ENCODE data around the gene PIH1D2.
"Not testable (repeated sequence)": the region's sequence is repeated elsewhere in the genome, so short reads cannot be mapped to it uniquely, and the experiment has no call there.

The PIH1D2 gene

DNA sequence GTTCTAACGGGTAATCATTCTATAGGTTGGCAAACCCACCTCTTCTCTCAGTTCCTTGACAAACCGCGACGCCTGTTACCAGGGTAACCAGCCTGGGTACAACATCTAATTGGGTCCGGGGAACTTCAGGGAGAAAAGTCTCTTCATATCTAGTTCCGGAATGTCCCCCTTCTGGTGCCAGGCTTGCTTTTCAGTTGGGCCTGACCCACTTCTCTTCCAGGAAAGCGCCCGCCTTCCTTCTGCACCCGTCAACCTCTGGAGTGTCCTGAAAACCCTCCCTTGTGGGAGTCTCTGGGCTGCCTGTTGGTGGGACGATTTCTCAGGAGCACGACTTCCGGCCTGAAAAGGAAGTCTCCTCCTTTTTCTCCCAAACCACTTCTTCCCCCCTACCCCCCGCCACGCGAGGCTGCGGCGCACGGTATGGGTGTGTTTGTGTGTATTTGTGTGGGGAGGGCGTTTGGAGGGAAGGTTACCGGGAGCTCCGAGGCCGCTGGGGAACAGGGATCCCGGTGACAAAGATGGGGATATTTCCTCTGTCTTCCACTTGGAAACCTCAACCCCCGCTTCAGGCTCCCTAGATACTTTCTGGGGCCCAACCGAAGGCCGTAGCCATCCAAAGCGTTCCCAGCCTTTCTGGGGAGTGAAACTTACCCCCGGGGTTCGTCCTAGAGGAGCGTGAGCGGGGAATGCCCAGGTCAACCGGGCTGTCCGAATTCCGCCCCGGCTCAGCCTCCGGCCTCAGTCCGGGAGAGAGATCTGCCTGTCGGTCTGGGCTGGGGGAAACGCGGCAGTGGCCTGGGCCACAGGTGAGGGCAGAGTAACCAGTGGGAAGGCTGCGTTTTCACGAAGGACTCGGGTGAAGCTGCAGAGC is at the start of gene PIH1D2, which contains the start of gene NKAPD1:
Gene PIH1D2, minus strand, starts transcription at position 77 of the 871 bp plus-strand sequence. CDS start 843 bp downstream, outside the sequence.
Gene NKAPD1, plus strand, starts transcription at position 359 of the 871 bp plus-strand sequence. CDS start 1,276 bp downstream, outside the sequence.
- DNase-seq: peak; percentile 87

DNA sequence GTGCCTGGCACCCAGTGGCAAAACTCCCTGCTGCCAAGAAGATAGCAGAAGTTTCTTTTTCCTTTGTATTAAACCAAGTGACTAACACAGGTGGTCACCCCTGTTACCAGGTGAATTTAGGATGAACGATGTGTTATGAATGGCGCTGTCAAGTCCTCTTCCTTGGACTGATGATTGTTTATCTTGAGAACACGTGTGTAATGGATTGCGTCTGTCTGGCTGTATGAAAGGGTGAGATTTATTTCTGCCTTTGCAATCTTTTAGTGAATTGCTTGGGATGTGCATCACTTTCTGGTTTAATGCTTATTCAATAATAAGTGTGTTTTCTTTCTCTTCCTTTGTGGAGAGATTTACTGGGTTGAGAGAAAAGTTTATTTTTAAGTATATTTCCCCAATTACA is 49.3 kb upstream of the PIH1D2 start:
- no peak for DNase-seq

GRCh38 chr11:112121981-112122615 is 48.3 kb upstream of the PIH1D2 start:
- no peak for DNase-seq

DNA sequence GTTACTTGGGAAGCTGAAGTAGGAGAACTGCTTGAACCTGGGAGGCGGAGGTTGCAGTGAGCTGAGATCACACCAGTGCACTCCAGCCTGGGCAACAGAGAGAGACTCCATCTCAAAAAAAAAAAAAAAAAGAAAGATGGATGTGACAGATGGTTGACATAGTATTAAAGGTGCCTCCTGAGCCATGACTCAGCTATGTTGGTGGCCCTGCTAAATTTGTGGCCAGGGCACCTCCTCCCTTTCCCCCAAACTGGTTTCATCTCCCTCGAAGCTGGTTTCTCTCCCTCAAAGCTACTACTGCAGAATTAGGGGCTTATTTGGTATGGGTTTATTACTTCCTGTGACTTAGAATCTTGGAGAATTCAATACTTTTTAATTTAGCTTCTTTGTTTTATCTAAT is 44.4 kb upstream of the PIH1D2 start:
- no peak for DNase-seq

DNA sequence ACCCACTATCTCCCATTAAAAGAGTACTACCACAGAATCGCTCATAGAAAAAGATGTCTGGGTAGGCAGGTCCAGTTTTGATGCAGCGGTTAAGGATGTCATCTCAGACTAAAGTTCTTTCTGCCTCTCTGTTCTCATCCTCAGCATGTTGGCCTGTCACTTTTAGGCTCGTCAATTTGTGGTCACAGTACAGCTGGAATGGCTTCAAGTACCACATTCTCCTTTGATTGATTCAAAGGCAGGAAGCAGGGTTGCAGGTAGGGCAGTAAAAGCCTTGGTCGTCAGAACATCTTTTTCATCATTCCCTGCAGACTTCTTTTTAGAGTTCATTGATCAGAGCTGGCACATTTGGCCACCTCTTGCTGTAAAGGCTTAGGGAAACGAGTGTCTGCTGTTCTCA is 41.6 kb upstream of the PIH1D2 start:
- DNase-seq: no peak

DNA sequence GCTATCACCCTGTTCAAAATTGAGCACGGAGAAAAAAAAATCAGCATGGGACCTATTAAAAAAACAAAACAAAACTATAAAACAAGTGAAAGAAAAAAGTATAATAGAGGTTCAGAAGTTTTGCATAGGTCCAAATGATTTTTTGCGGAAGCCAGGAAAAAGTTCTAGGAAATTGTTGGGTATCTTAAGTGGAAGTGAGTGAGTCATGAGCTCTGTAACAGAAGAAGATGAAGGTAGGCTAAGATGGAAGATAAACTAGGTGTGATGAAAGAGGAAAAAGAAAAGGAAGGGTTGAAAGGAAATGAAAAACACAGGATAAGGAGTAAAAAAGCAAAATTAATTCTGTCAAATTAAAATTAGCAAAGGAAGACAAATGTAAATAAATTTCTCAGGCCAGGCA is 40.6 kb upstream of the PIH1D2 start:
- no peak for DNase-seq

GRCh38 chr11:112113539-112114457 is 40.0 kb upstream of the PIH1D2 start:
- DNase-seq: no peak

DNA sequence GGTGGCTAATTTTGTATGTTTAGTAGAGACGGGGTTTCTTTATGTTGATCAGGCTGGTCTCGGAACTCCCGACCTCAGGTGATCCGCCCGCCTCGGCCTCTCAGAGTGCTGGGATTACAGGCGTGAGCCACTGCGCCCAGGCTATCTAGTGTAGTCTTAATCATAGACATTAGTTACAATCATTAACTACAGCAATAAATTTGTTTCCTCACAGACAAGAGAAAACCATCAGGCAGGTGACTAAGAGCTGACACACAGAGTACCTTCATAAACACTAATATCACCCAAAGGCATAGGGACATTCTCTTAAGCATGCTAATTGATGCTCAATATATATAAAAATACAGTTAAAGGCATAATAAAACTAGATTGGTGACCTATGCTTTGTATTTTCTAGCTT is 32.3 kb upstream of the PIH1D2 start:
- no peak for DNase-seq

DNA sequence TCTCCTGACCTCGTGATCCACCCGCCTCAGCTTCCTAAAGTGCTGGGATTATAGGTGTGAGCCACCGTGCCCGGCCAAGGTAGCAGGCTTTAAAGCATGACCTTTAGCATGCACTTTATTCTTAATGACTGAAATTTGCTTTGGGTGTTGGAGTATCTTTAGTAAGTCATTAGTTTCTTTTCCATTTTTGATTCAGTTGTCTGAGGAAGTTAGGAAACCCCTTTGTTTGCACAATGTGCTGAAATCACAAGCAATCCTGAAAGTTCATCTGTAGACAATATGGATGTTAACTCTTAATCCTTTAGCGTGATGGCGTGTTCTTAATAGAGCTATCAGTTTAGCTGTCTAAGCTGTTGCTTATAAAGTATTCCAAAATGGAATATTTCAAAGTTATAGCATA is 29.6 kb upstream of the PIH1D2 start:
- DNase-seq: no peak

DNA sequence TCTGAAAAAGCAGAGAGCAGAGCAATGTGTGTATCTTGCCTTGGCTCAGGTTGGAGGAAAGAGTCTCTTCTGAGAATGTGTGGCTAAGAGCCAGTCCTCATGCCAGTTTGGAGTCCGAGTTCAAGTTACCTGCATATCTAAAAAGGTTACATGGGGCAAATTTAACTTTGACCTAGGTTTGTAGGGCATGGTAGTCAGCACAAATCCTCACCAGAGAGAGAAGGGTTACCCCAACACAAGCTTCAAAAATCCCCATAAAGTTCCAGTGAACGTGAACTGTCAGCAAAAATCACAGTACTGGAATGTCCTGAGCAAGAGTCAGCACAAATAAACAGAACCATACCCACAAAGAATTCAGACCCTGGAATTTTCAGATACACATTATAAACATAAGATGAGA is 26.6 kb upstream of the PIH1D2 start:
- DNase-seq: no peak

DNA sequence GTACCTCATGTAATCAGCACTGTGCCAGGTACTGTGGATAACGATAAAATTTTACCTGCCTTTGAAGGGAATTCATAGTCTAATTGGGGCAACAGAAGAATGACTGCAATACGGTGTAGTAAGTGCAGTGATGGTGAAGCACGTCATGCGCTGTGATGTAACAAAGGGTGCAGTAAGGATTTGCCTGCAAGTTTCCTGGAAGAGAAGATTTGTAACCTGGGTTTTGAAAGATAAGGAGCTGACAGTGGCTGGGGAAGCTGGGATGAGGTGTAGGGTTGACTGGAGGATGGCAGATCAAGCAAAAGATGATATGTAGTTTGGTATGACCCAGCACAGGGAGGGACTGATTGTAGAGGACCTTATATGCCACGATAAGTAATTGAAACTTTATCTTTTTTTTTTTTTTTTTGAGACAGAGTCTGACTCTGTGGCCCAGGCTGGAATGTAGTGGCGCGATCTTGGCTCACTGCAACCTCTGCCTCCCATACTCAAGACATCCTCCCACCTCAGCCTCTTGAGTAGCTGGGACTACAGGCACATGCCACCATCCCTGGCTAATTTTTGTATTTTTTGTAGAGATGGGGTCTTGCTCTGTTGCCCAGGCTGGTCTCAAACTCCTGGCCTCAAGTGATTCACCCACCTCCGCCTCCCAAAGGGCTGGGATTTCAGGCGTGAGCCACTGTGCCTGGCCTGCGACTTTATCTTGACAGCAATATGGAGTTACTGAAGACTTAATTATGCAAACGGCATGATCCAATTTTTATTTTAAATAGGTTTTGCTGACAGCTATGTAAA is 24.1 kb upstream of the PIH1D2 start:
- no peak for DNase-seq

DNA sequence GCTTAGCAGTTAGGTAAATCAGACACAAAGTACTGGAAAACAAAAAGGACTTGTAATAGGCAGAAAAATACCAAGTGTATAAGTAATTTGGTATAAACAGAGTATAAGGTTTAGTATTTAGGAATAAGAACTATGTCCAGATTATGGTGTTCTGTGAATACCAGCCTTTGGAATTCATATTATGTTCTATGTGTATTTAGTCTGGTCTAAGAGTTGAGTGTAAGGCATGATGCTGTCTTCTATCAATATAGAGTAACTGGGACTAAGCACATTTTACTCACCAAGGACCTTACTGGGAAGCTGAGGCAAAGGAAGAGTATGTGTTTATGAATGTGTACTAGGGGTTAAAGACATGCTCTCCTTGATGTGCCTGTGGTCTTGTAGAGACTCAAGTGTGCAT is 22.4 kb upstream of the PIH1D2 start:
- DNase-seq: no peak

DNA sequence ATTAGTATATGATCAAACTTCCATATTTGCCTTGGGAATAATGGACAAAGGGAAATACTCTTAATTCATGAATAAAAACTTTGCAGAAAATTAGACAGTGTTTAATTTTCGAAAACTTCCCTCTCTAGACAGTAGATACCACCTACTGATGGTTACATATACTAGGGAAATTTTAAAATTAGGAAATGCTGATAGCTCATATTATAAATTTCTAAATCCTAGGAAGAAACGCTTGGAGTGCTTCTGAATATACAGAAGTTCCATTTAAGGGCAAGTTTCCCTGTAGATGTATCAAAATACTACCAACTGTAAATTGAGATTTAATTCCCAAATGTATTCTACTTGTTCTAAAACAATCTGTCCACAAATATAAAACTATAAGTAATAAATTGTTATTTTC is 21.5 kb upstream of the PIH1D2 start:
- DNase-seq: not testable (repeated sequence)

DNA sequence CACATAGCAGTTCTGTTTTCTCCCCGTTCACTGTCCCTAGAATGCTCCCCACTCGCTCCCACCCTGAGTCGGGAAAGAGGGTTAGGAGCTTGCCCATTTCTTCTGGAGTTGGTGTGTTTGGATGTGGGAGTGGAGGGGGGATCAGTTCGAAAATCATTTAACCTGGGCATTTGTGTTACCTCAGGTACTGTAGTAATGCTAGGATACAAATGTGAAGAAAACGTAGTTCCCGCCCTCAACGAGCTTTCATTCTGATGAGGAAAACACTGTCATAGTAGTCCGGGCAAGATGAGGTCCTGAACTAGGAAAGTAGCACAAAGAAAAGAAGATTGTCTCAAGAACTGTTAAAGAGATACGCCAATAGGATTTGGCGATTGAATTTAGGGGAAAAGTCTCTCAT is 13.4 kb upstream of the PIH1D2 start:
- no peak for DNase-seq

GRCh38 chr11:112086422-112087191 is 12.8 kb upstream of the PIH1D2 start, which contains the start of the genes SDHD and TIMM8B:
SDHD (plus strand) TSS chr11:112086873; CDS start chr11:112086908, 35 bp downstream.
TIMM8B (minus strand) TSS chr11:112086756; CDS start chr11:112086723, 33 bp downstream.
- peak; percentile 96 for DNase-seq

DNA sequence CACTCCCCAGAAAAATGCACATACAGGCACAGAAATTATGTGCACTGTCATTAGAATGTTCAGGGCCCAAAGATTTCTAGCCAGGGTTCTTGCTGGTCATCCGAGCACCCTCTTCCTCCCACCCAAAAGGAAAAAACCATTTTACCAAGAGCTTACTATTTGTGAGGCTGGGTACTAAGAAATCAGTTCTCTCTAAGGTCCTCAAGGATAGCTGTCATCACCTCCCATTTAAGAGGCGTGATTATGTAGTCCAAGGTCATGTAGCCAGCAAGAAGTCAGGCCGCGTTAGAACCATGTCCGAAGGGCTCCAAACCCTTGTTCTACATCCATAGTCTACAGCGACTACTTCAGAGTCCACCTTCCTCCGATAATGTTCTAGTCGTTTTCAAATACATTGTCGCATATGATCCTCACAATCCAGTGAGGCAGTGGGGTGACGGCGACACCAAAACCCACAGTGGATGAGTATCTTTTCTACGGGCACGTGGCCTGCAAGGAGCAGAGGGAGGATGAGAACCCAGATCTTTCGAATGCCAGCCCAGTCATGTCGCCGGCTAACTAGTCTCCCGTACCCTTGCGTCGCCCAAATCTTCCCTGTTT is 12.1 kb upstream of the PIH1D2 start:
- peak; percentile 73 for DNase-seq

GRCh38 chr11:112082729-112083128 is 8.9 kb upstream of the PIH1D2 start:
- no peak for DNase-seq

GRCh38 chr11:112062923-112063322 is 10.9 kb downstream of the PIH1D2 start:
- DNase-seq: no peak

DNA sequence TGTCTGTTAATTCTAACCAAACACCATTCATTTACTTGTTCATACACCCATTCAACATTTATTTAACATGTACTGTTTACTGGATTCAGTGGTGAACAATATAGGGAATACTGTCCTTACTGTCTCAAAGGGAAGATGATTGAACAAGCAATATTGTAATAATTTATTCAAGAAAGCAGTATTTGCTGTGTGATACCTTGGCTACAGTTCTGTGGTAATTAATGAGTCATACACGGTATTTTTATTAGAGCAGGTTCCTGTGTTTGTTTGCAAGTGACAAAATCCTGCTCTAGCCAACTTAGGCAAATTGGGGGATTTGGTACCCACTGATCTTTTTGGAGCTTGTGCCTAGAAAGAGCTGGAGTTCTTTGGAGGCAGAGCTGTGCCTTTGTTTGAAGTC is 15.7 kb downstream of the PIH1D2 start:
- no peak for DNase-seq

DNA sequence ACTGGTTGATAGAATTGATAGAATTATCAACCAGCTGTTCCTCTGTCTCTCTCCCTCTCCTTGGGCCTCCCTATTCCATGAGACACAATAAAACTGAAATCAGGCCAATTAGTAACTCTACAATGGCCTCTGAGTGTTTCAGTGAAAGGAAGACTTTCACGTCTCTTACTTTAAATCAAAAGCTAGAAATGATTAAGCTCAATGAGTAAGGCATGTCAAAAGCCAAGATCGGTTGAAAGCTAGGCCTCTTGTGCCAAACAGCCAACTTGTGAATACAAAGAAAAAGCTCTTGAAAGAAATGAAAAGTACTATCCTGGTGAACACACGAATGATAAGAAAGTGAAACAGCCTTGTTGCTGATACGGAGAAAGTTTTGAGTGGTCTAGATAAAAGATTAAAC is 16.6 kb downstream of the PIH1D2 start:
- no peak for DNase-seq

- no peak for DNase-seq
These were observed 22.0 kb downstream of the PIH1D2 start for GRCh38 chr11:112051768-112052167.

All from activated CD8-positive, alpha-beta memory T cell treated with anti-CD3 and anti-CD28 coated beads, Interleukin-2, amount 50 U/mL, for 48 hours (primary cell).